HepG2 (cell line): ENCODE data around the gene PIP5KL1. TPM values are rescaled to one million over a fixed set of nuclear protein-coding genes. Genes with fewer than 3 reads are reported as not detected.

Experiments used
- ATAC-seq: fragments of 200-7000 bp; cut with Tn5 transposase; 3 replicates; pipeline ENCODE4 v1.9.1; 2020; ENCODE audit warnings: mild to moderate bottlenecking, moderate library complexity
- BruUV-seq: library from RNA; stranded (reverse); fragments of 400-500 nt; replicated peaks from 2 replicates; lab custom pipeline; 2021; lab: Mats Ljungman, UMichigan
- CTCF ChIA-PET: fragments of 300-600 bp; formaldehyde crosslinking; extraction: SDS; loops from one replicate; lab custom pipeline; 2021; ENCODE audit warnings: low total read pairs, inconsistent platforms, low intra/inter-chr PET ratio; lab: Yijun Ruan, JAX
- POLR2A ChIA-PET: fragments of 350-600 bp; sonication (Branson Sonifier 250); formaldehyde crosslinking; loops from one replicate; lab custom pipeline; 2020; ENCODE audit warnings: antibody characterized with exemption, inconsistent platforms; lab: Yijun Ruan, JAX
- DNase-seq: peaks from one replicate; pipeline ENCODE4 v3.0.0-alpha.2; 2015; ENCODE audit warnings: low spot score
- FAIRE-seq: peaks from 3 replicates; lab custom pipeline; 2011; peaks lifted over from hg19 to GRCh38; lab: Jason Lieb, UNC
- H2AFZ ChIP-seq: one replicate; pipeline ENCODE4 v1.6.1; 2011; ENCODE audit warnings: low read length, inconsistent platforms
- H3K27ac ChIP-seq: fragments of 300-600 bp; 3 replicates; pipeline ENCODE4 v1.8.0; 2011; ENCODE audit warnings: mixed run types, mild to moderate bottlenecking, mixed read lengths, low read length, inconsistent platforms; ENCODE audit not compliant: insufficient read depth; ENCODE audit errors: extremely low read length
- H3K27me3 ChIP-seq, 2 experiments: fragments of 200-600 bp in 1 of 2; 2 replicates in 1 of 2; 3 replicates in 1 of 2; pipeline versions ENCODE4 v1.6.0 to v1.8.0; 2011; ENCODE audit warnings: low read length in 2 of 2, mild to moderate bottlenecking in 2 of 2, moderate library complexity in 2 of 2, inconsistent platforms in 1 of 2; ENCODE audit not compliant: insufficient read depth in 2 of 2, control insufficient read depth in 1 of 2
- H3K36me3 ChIP-seq, 2 experiments: fragments of 200-600 bp in 1 of 2; replicated peaks in 1 of 2; 2 replicates in 1 of 2; 3 replicates in 1 of 2; pipeline versions ENCODE4 v1.5.1 to v1.8.0; 2011; ENCODE audit warnings: low read length in 2 of 2, inconsistent platforms in 1 of 2; ENCODE audit not compliant: insufficient read depth in 2 of 2, control insufficient read depth in 1 of 2
- H3K4me1 ChIP-seq: 2 replicates; pipeline ENCODE4 v1.5.1; 2012; ENCODE audit warnings: low read length, inconsistent platforms; ENCODE audit not compliant: insufficient read depth
- H3K4me2 ChIP-seq: 2 replicates; pipeline ENCODE4 v1.6.0; 2011; ENCODE audit warnings: low read depth, low read length, inconsistent platforms
- H3K4me3 ChIP-seq, 3 experiments: fragments of 200-600 bp in 1 of 3; sonication (generic), shearing (Covaris generic) in 1 of 3; replicated peaks in 1 of 3; 2 replicates each; pipeline ENCODE4 v1.5.1; 2011 to 2016; ENCODE audit warnings: low read length in 3 of 3, inconsistent platforms in 2 of 3, low read depth in 2 of 3, mild to moderate bottlenecking in 2 of 3, control low read depth in 1 of 3, mixed read lengths in 1 of 3; ENCODE audit not compliant: insufficient read depth in 1 of 3
- H3K79me2 ChIP-seq: one replicate; pipeline ENCODE4 v1.6.1; 2011; ENCODE audit warnings: low read length, inconsistent platforms; ENCODE audit not compliant: insufficient read depth
- H3K9ac ChIP-seq: 2 replicates; pipeline ENCODE4 v1.6.0; 2011; ENCODE audit warnings: mild to moderate bottlenecking, low read depth, low read length, inconsistent platforms; ENCODE audit not compliant: insufficient read depth
- H3K9me3 ChIP-seq: 2 replicates; pipeline ENCODE4 v1.5.1; 2012; ENCODE audit warnings: mild to moderate bottlenecking, low read length
- H4K20me1 ChIP-seq: 2 replicates; pipeline ENCODE4 v1.6.0; 2011; ENCODE audit warnings: inconsistent platforms, mild to moderate bottlenecking, low read length, moderate library complexity; ENCODE audit not compliant: insufficient read depth
- ATF4 ChIP-seq, 2 experiments: fragments of 450-650 bp in 1 of 2; sonication (generic) in 1 of 2; formaldehyde crosslinking; IDR thresholded peaks; 2 replicates each; pipeline versions ENCODE4 v1.5.0 to v1.8.0; 2020 to 2022; ENCODE audit warnings: mild to moderate bottlenecking in 1 of 2, missing genetic modification reagents in 1 of 2
- CEBPG ChIP-seq: IDR thresholded peaks from 2 replicates; pipeline ENCODE4 v1.6.1; 2016
- E2F1 ChIP-seq: sonication (generic); formaldehyde crosslinking; IDR thresholded peaks from 2 replicates; pipeline ENCODE4 v1.5.0; 2020; ENCODE audit warnings: missing genetic modification reagents
- ELF1 ChIP-seq: sonication (generic); formaldehyde crosslinking; IDR thresholded peaks from 2 replicates; pipeline ENCODE4 v1.4.0; 2020; ENCODE audit warnings: missing genetic modification reagents
- RCOR2 ChIP-seq: IDR thresholded peaks from 2 replicates; pipeline ENCODE4 v1.6.1; 2016; ENCODE audit warnings: missing biosample characterization, missing genetic modification reagents
- ZKSCAN1 ChIP-seq: fragments of 150-350 bp; IDR thresholded peaks from 2 replicates; pipeline ENCODE4 v1.6.1; 2014; ENCODE audit warnings: low read length
- ZNF629 ChIP-seq: sonication (generic); formaldehyde crosslinking; conservative IDR thresholded peaks from 2 replicates; pipeline ENCODE4 v1.5.0; 2020; ENCODE audit warnings: missing genetic modification reagents
- ZNF768 ChIP-seq: sonication (generic); formaldehyde crosslinking; IDR thresholded peaks from 2 replicates; pipeline ENCODE4 v1.4.0; 2020; ENCODE audit warnings: missing genetic modification reagents
- WGBS: methylation state at CpG from one replicate; pipeline ENCODE4 v1.1.6; 2017; ENCODE audit warnings: low lambda C conversion rate; 5-methylcytosine and 5-hydroxymethylcytosine counted together
- in situ Hi-C: cut with HindIII; loops from 2 replicates; pipeline ENCODE4 v1.10.0; 2017; ENCODE audit warnings: low pct_unique_long_range_greater_than_20kb; ENCODE audit not compliant: extremely low pct_ligation_motif_present
- intact Hi-C: fragments of 100-400 bp; cut with micrococcal nuclease; formaldehyde crosslinking; loops from one replicate; pipeline ENCODE4 v1.10.0; 2022; ENCODE audit not compliant: unreplicated experiment
- polyA plus RNA-seq, 8 experiments: library from polyadenylated mRNA; depleted of rRNA in 3 of 8; stranded (reverse) in 7 of 8; unstranded in 1 of 8; fragments of >200 nt; fragmentation: Illumina TruSeq in 4 of 8; extraction: Trizol in 4 of 8; gene quantifications; 2 replicates each; pipeline versions ENCODE4 v1.2.1 to v1.2.3, GENCODE V29; 2011 to 2016; ENCODE audit warnings: low read depth in 4 of 8, missing spikeins in 1 of 8, mixed read lengths in 1 of 8; ENCODE audit not compliant: insufficient read depth in 1 of 8
- total RNA-seq, 5 experiments: library from RNA; depleted of rRNA; stranded (reverse); fragments of >200 nt; fragmentation: Illumina TruSeq; extraction: Trizol; gene quantifications; 2 replicates each; pipeline ENCODE4 v1.2.3, GENCODE V29; 2016; ENCODE audit warnings: low read depth in 1 of 5
- TF ChIP-seq, protein P1 (sequence below): sonication (generic); formaldehyde crosslinking; IDR thresholded peaks from 2 replicates; pipeline ENCODE4 v1.4.0; 2020; ENCODE audit warnings: missing genetic modification reagents

The PIP5KL1 gene
- total and polyA plus RNA-seq, 2 of the 13 experiments (the other 11 are each of a cell fraction or from before 2014, with no cell fraction given), result 0.20 to 0.49 TPM

- H3K4me1 ChIP-seq, result peaks cover 36% of the 10 kb centered on the region
- no peak overlapping the region for H3K27ac ChIP-seq
- intact Hi-C loops (no loop called here), in situ Hi-C loops (loop anchor here (5.0 to 10.0 kb wide), 2 partner anchors 332 to 424 kb away; no protein-coding TSS in a partner anchor)
- FAIRE-seq (no peak), DNase-seq (no peak), ATAC-seq (no peak)
- no peaks in the 10 kb centered on the region for H3K36me3 ChIP-seq
- H3K4me3 ChIP-seq, result no peak overlapping the region; a peak in 1 of 6 replicates
- WGBS, result 12% methylated on average over 6 of the region's 11 CpGs
- H2AFZ ChIP-seq, result no peak overlapping the region
- peak overlapping the region; percentile 35; the same call in 1 of the 2 replicates for H3K4me2 ChIP-seq
- H3K9ac ChIP-seq, result no peak overlapping the region
- TF ChIP-seq ELF1, result no peak
- peak in 1 of 2 experiments; percentile 54; a peak in 1 of 4 replicates for TF ChIP-seq ATF4 (CRISPR knock-in tag; IDR thresholded peaks at IDR 0.05)
- peak; percentile 9; the same call in 1 of the 2 replicates for TF ChIP-seq CEBPG (CRISPR knock-in tag)
- TF ChIP-seq, protein P1, sequence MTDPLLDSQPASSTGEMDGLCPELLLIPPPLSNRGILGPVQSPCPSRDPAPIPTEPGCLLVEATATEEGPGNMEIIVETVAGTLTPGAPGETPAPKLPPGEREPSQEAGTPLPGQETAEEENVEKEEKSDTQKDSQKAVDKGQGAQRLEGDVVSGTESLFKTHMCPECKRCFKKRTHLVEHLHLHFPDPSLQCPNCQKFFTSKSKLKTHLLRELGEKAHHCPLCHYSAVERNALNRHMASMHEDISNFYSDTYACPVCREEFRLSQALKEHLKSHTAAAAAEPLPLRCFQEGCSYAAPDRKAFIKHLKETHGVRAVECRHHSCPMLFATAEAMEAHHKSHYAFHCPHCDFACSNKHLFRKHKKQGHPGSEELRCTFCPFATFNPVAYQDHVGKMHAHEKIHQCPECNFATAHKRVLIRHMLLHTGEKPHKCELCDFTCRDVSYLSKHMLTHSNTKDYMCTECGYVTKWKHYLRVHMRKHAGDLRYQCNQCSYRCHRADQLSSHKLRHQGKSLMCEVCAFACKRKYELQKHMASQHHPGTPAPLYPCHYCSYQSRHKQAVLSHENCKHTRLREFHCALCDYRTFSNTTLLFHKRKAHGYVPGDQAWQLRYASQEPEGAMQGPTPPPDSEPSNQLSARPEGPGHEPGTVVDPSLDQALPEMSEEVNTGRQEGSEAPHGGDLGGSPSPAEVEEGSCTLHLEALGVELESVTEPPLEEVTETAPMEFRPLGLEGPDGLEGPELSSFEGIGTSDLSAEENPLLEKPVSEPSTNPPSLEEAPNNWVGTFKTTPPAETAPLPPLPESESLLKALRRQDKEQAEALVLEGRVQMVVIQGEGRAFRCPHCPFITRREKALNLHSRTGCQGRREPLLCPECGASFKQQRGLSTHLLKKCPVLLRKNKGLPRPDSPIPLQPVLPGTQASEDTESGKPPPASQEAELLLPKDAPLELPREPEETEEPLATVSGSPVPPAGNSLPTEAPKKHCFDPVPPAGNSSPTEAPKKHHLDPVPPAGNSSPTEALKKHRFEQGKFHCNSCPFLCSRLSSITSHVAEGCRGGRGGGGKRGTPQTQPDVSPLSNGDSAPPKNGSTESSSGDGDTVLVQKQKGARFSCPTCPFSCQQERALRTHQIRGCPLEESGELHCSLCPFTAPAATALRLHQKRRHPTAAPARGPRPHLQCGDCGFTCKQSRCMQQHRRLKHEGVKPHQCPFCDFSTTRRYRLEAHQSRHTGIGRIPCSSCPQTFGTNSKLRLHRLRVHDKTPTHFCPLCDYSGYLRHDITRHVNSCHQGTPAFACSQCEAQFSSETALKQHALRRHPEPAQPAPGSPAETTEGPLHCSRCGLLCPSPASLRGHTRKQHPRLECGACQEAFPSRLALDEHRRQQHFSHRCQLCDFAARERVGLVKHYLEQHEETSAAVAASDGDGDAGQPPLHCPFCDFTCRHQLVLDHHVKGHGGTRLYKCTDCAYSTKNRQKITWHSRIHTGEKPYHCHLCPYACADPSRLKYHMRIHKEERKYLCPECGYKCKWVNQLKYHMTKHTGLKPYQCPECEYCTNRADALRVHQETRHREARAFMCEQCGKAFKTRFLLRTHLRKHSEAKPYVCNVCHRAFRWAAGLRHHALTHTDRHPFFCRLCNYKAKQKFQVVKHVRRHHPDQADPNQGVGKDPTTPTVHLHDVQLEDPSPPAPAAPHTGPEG, result no peak
- 0 out of 2 replicates have a peak, but pooled peaks have one; percentile 45 for TF ChIP-seq ZKSCAN1
- TF ChIP-seq ZNF768 (CRISPR knock-in tag), result peak; percentile 82
- no peak for TF ChIP-seq RCOR2 (CRISPR knock-in tag)
- no peak for TF ChIP-seq E2F1 (CRISPR knock-in tag)
- TF ChIP-seq ZNF629 (CRISPR knock-in tag), result peak; percentile 52; the same call in 1 of the 2 replicates
- no TSS peak for BruUV-seq
- CTCF ChIA-PET, result no interaction called here
- POLR2A ChIA-PET, result interaction anchor here (1.3 kb wide), 1 partner anchor 23 kb away, joined by 3 read pairs; no protein-coding TSS in a partner anchor
- H3K9me3 ChIP-seq, result no peaks in the 10 kb centered on the region
- H3K79me2 ChIP-seq, result no peaks in the 10 kb centered on the region
- peaks cover 0 to 38% of the 10 kb centered on the region in 2 experiments for H3K27me3 ChIP-seq
- no peaks in the 10 kb centered on the region for H4K20me1 ChIP-seq
Observed at GRCh38 chr9:127928676-127929624, 1.6 kb downstream of the PIP5KL1 start.
